Measurements from ENCODE around the gene VAV3. TPM values are rescaled to one million over a fixed set of nuclear protein-coding genes. Genes with fewer than 3 reads are reported as not detected.

VAV3 gene
- total RNA-seq, 1 donor from 2014 or later = 12.3 TPM

DNA sequence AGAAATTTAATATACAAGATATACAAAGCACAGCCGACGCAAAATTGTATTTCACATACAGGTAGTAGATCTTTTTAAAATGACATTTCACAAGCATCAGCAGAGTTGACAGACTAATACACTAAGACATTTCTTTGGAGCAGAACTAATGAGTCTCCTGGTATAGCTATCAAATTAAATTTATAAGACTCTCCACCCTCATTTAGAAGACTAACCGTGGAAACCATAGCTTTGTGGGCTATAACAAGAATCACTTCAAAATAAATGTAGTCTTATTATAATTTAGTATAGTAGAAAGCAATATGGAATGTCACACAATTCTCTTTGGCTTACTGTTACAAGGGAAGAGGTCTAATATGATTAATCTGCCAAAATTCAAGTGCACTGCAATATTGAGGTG lies 204.9 kb downstream of the VAV3 start:
- no peak overlapping the region for H3K27ac Mint-ChIP-seq
- no peak for TF ChIP-seq CTCF (conservative IDR thresholded peaks at IDR 0.05)
- peaks cover 3% of the 10 kb centered on the region for H3K36me3 Mint-ChIP-seq
- no peaks in the 10 kb centered on the region for H3K9me3 Mint-ChIP-seq
- H3K27me3 Mint-ChIP-seq = no peaks in the 10 kb centered on the region
- no peaks in the 10 kb centered on the region for H3K4me1 Mint-ChIP-seq (ENCODE audit: unreplicated experiment)
- DNase-seq (ENCODE audit: extremely low spot score, unreplicated experiment) = no peak
- no peak overlapping the region for H3K4me3 Mint-ChIP-seq

DNA sequence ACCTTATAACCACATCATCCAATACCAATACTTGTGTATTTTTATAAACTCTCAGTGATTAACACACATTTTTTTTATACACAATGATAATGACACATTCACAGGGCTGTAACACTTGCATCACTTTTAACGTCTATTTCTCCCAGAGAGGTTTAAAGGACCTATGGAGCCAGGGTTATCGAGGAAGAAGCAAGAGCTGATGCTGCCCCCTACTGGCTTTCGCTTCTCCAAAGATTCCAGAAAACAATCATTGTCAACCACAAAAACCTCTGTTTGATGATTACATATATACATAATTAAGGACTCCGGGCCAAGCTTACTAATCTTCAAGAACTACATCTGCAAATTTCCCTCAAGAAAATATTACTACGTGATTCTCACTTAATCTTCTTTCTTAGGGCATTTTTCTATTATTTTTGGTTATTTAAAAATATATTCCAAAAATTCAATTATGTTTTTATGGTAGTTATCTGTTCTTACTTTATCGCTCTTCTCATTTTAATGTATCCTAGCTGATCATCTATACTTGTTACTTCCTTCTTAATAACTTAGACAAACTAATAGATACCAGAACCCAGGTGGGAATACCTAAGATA lies 214.5 kb downstream of the VAV3 start:
- H3K27ac Mint-ChIP-seq = no peak overlapping the region
- H3K9me3 Mint-ChIP-seq = no peaks in the 10 kb centered on the region
- no peaks in the 10 kb centered on the region for H3K36me3 Mint-ChIP-seq
- no peaks in the 10 kb centered on the region for H3K27me3 Mint-ChIP-seq
- peak; percentile 90 for TF ChIP-seq CTCF (conservative IDR thresholded peaks at IDR 0.05)
- peaks cover 6% of the 10 kb centered on the region for H3K4me1 Mint-ChIP-seq (ENCODE audit: unreplicated experiment)
- no peak overlapping the region for H3K4me3 Mint-ChIP-seq
- DNase-seq (ENCODE audit: extremely low spot score, unreplicated experiment) = no peak

GRCh38 chr1:107748531-107748930 lies 216.4 kb downstream of the VAV3 start:
- peaks cover 6% of the 10 kb centered on the region for H3K4me1 Mint-ChIP-seq (ENCODE audit: unreplicated experiment)
- DNase-seq (ENCODE audit: extremely low spot score, unreplicated experiment) = no peak
- peak; percentile 64 for TF ChIP-seq CTCF (conservative IDR thresholded peaks at IDR 0.05)
- no peaks in the 10 kb centered on the region for H3K9me3 Mint-ChIP-seq
- H3K27me3 Mint-ChIP-seq = no peaks in the 10 kb centered on the region
- H3K27ac Mint-ChIP-seq = no peak overlapping the region
- no peak overlapping the region for H3K4me3 Mint-ChIP-seq
- no peaks in the 10 kb centered on the region for H3K36me3 Mint-ChIP-seq

DNA sequence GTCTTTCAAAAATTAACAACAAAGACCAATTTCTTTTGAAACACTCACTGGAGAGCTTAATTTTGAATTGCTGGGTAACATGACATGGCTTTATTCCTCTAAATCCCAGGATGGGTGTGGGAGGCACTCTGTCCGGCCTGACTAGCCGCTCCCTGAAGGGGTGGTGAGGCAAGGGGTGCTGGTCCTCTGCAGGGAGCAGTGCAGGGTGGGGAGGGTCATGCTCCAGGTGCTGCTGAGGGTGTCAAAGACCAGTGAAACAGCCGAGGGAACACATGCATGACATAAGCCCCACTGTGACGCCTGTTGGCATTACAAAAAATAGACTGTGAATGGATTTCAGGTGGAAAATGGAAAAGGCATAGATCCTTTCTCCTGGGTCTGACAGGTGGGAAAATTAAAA lies 223.7 kb downstream of the VAV3 start:
- Mint-ChIP-seq H3K4me3 (no peak overlapping the region), H3K27ac (no peak overlapping the region), H3K4me1 (ENCODE audit: unreplicated experiment) (peaks cover 9% of the 10 kb centered on the region), H3K9me3 (no peaks in the 10 kb centered on the region), H3K36me3 (peaks cover 5% of the 10 kb centered on the region), H3K27me3 (no peaks in the 10 kb centered on the region)
- DNase-seq (ENCODE audit: extremely low spot score, unreplicated experiment) = no peak
- TF ChIP-seq CTCF (conservative IDR thresholded peaks at IDR 0.05) = no peak

DNA sequence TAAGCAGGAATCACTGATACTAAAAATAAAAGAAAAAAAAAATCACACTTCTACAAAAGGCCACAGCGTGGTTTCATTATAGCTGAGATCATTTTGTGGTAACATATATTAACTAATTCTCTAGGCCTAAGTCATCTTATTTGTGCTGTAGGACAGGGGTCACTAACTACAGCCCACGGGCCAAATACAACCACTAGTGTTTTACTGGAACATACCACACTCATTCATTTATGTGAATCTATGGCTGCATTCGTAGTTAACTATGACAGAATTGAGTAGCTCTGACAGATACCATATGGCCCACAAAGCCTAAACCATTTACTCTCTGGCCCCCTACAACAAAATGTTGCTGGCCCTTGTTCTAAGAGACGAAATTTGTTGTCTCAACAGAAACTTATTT lies 224.4 kb downstream of the VAV3 start:
- no peak for TF ChIP-seq CTCF (conservative IDR thresholded peaks at IDR 0.05)
- Mint-ChIP-seq H3K36me3 (peaks cover 5% of the 10 kb centered on the region), H3K27me3 (no peaks in the 10 kb centered on the region), H3K4me3 (no peak overlapping the region), H3K9me3 (no peaks in the 10 kb centered on the region), H3K4me1 (ENCODE audit: unreplicated experiment) (peaks cover 9% of the 10 kb centered on the region), H3K27ac (no peak overlapping the region)
- no peak for DNase-seq (ENCODE audit: extremely low spot score, unreplicated experiment)

DNA sequence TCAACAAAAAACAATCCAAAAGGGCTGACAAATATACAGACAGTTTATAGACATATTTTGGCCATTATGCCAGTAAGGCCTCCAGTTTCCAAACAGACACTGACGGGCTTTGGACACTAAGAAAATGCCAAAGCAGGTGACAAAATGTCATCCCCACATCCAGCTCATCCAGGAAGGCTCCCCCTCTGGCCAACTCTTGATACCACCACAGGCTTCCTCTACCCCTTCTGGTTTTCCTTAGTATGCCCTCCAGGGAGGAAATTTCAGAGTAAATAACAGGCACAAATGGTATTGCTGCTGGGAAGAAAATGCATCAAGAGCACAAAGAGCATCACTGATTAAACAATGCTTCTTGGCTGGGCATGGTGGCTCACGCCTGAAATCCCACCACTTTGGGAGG lies 225.3 kb downstream of the VAV3 start:
- Mint-ChIP-seq H3K36me3 (peaks cover 5% of the 10 kb centered on the region), H3K4me1 (ENCODE audit: unreplicated experiment) (peaks cover 9% of the 10 kb centered on the region), H3K27me3 (no peaks in the 10 kb centered on the region), H3K27ac (peak overlapping the region; percentile 68), H3K4me3 (no peak overlapping the region), H3K9me3 (no peaks in the 10 kb centered on the region)
- no peak for DNase-seq (ENCODE audit: extremely low spot score, unreplicated experiment)
- no peak for TF ChIP-seq CTCF (conservative IDR thresholded peaks at IDR 0.05)
